AG09319 (cell line): ENCODE measurements around the gene RNF126.

Source experiments
- DNase-seq: peaks from one replicate; pipeline ENCODE4 v3.0.0-alpha.2; 2010; ENCODE audit warnings: low read depth; ENCODE audit errors: extremely low read depth
- TF ChIP-seq, protein P1 (sequence below): IDR thresholded peaks from 2 replicates; pipeline ENCODE4 v1.5.1; 2011; ENCODE audit warnings: low read depth, mild to moderate bottlenecking, inconsistent platforms, low read length, moderate library complexity

The RNF126 gene

DNA sequence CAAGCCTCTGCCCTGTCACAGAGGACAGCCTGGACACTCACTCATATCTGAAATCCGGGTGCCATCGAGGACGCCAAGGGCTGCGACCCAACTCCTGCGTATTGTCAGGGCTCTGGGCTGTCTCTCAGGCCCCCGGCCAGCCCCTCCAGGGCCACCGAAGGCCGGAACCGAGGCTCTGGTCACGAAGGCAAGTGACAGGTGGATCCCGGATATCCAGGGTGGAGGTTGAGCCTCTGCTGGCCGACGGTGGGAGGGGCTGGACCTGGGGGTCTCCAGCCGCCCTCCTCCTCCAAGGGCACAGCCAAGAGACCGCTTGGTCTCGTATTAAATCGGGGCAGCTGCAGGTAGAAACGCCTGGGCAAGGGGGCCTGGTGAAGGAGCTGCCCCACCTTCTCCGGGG is 5.4 kb downstream of the RNF126 start:
- no peak for DNase-seq
- TF ChIP-seq, protein P1, sequence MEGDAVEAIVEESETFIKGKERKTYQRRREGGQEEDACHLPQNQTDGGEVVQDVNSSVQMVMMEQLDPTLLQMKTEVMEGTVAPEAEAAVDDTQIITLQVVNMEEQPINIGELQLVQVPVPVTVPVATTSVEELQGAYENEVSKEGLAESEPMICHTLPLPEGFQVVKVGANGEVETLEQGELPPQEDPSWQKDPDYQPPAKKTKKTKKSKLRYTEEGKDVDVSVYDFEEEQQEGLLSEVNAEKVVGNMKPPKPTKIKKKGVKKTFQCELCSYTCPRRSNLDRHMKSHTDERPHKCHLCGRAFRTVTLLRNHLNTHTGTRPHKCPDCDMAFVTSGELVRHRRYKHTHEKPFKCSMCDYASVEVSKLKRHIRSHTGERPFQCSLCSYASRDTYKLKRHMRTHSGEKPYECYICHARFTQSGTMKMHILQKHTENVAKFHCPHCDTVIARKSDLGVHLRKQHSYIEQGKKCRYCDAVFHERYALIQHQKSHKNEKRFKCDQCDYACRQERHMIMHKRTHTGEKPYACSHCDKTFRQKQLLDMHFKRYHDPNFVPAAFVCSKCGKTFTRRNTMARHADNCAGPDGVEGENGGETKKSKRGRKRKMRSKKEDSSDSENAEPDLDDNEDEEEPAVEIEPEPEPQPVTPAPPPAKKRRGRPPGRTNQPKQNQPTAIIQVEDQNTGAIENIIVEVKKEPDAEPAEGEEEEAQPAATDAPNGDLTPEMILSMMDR, result no peak

GRCh38 chr19:656751-657559 is 6.1 kb downstream of the RNF126 start:
- no peak for DNase-seq
- TF ChIP-seq, protein P1, result no peak

DNA sequence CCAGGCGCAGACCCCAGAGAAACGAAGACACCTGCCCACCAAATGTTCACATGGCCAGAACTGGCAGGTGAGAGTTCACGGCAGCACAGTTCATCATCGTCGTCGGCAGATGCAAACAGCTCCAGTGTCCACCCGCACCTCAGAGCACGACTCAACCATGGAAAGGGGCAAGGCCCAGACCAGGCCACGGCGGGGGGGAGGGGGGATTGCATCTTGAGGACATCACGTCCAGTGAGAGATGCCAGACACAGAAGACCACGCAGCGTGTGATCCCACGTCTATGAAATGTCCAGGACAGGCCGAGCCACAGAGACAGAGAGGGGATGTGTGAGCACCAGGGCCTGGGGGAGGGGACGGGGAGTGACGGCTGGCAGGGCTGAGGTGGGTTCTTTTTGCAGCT is 7.3 kb downstream of the RNF126 start:
- TF ChIP-seq, protein P1, result no peak
- DNase-seq, result no peak

GRCh38 chr19:653425-653824 is 9.6 kb downstream of the RNF126 start:
- TF ChIP-seq, protein P1, result no peak
- DNase-seq, result no peak

GRCh38 chr19:652467-653389 is 10.3 kb downstream of the RNF126 start:
- TF ChIP-seq, protein P1, result no peak
- no peak for DNase-seq

DNA sequence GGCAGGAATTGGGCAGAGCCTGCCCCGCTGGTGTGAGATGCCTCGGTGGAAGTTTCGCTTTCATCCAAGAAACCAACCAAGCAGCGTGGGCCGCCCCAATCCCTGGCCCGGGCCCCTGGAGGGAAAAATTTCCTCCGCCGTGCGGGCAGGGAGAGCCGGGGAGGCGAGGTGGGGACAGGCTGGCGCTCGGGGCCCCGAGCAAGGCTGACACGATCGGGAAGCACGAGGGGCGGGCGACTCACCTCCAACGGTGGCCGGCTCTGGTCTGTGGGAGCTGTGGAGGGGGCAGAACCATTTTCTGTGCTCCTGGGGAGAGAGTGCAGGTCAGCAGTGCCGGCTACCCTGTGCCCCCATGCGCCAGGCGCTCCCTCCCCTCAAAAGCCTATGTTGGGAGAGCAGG is 11.0 kb downstream of the RNF126 start:
- DNase-seq, result no peak
- TF ChIP-seq, protein P1, result no peak
